ENCODE results near the gene A4GALT. TPM values are rescaled to one million over a fixed set of nuclear protein-coding genes. Genes with fewer than 3 reads are reported as not detected.
A peak's percentile ranks its signal among the peaks of the same experiment; 100 is the strongest.

Gene A4GALT
- 1 to 10 TPM; 2.7 to 8.6 (median 3.4) TPM for total RNA-seq
- 10 to 100 TPM in 1 of 2 donors, 1 to 10 TPM in 1; 7.1 to 13.2 TPM for polyA plus RNA-seq

GRCh38 chr22:42720263-42721044, at the start of gene A4GALT:
TSS of gene A4GALT (minus strand) at chr22:42720870. CDS start at chr22:42693951, 26,919 bp downstream.
- ATAC-seq = peak; percentile 44 to 81 (median 77)
- H3K27ac ChIP-seq = peak within 1 kb of the TSS in 1 of 4 donors; percentile 34
- H3K27me3 ChIP-seq = no peaks in the 10 kb centered on the region
- no peak for FAIRE-seq
- peak within 1 kb of the TSS; percentile 44 to 57 (median 52) for H3K4me3 ChIP-seq
- DNase-seq = peak in 2 of 6 donors; percentile 61 to 64
- TF ChIP-seq CTCF (IDR thresholded peaks at IDR 0.05) = no peak
- H3K4me1 ChIP-seq = no peaks in the 10 kb centered on the region
- intact Hi-C loops (cut with DNase I) = no loop called here
- no peaks in the 10 kb centered on the region for H3K9me3 ChIP-seq
- 1% methylated on average over 49 to 104 of the region's 104 CpGs for WGBS, 2 donors
- no peaks in the 10 kb centered on the region for H3K36me3 ChIP-seq

GRCh38 chr22:42770448-42770726, 49.7 kb upstream of the A4GALT start:
- WGBS, 2 donors = 80 to 82% methylated on average over 4 of the region's 4 CpGs
- peak overlapping the region in 1 of 4 donors; percentile 18 for H3K27ac ChIP-seq
- DNase-seq (no peak), ATAC-seq (no peak), FAIRE-seq (no peak)
- no peaks in the 10 kb centered on the region for H3K36me3 ChIP-seq
- no peaks in the 10 kb centered on the region for H3K9me3 ChIP-seq
- intact Hi-C loops (cut with DNase I) = no loop called here
- TF ChIP-seq CTCF (IDR thresholded peaks at IDR 0.05) = no peak
- no peaks in the 10 kb centered on the region for H3K27me3 ChIP-seq
- peaks cover 5 to 12% (median 12%) of the 10 kb centered on the region in 3 donors for H3K4me1 ChIP-seq
- H3K4me3 ChIP-seq = peak overlapping the region in 2 of 4 donors; percentile 11 to 25

DNA sequence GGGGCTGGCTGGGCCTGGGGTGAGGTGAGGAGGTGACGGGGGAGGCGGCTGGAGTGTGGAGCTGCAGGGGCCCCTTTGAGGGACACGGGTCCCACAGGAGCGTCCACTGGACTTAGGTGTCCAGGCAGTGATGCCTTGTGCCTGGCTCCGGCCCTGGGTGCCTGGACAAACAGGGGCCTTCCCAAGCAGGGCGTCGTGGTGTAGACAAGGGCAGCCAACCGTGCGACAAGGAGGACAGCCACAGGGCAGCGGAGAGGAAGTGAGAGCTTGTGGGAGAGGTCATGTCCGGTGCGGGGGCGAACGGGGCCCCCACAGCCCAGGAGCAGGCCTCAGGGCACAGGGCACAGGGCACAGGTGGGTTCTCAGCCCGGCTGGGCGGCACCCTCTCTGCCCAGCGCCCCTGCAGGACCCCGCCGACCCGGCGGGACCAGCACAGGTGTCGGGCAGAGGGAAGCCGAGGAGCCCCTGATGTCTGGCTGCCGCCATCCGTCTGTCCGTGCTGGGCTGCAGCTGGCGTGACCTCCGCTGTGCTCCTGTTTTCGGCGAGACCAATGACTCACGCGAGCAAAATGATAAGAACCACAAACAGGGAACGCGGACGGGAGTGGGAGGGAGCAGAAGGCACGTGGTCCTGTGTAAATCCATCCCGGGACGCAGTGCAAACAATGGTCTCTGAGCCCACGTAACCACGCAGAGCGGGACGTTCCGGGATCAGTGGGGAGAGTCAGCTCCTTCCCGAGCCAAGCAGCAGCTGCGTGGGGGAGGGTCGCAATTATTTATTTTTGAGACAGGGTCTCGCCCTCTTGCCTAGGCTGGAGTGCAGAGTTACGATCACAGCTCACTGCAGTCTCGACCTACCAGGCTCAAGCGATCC, 49.1 kb upstream of the A4GALT start:
- peaks cover 5 to 12% (median 12%) of the 10 kb centered on the region in 3 donors for H3K4me1 ChIP-seq
- DNase-seq (peak in 5 of 6 donors; percentile 72 to 81 (median 75)), FAIRE-seq (no peak), ATAC-seq (peak; percentile 86 to 89 (median 86))
- TF ChIP-seq CTCF (IDR thresholded peaks at IDR 0.05) = no peak
- no peaks in the 10 kb centered on the region for H3K36me3 ChIP-seq
- no peaks in the 10 kb centered on the region for H3K27me3 ChIP-seq
- H3K27ac ChIP-seq = peak overlapping the region in 2 of 4 donors; percentile 5 to 18
- no peaks in the 10 kb centered on the region for H3K9me3 ChIP-seq
- H3K4me3 ChIP-seq = peak overlapping the region in 2 of 4 donors; percentile 11 to 25
- intact Hi-C loops (cut with DNase I) = no loop called here
- WGBS, 2 donors = 24% methylated on average over 49 to 50 of the region's 50 CpGs

- Histone ChIP-seq H3K27ac (no peak overlapping the region), H3K36me3 (no peaks in the 10 kb centered on the region), H3K9me3 (no peaks in the 10 kb centered on the region), H3K27me3 (no peaks in the 10 kb centered on the region), H3K4me3 (no peak overlapping the region), H3K4me1 (peaks cover 5 to 12% (median 12%) of the 10 kb centered on the region in 3 donors)
- WGBS, 2 donors = 90 to 92% methylated on average over 11 of the region's 11 CpGs
- DNase-seq = no peak
- ATAC-seq = no peak
- no peak for FAIRE-seq
- no peak for TF ChIP-seq CTCF (IDR thresholded peaks at IDR 0.05)
- intact Hi-C loops (cut with DNase I) = no loop called here
These were observed 48.5 kb upstream of the A4GALT start for GRCh38 chr22:42769238-42769573.

All from pancreas (tissue), 10 donors.